Activated CD4-positive, alpha-beta T cell treated with anti-CD3 and anti-CD28 coated beads for 48 hours (primary cell): Measurements from ENCODE around the gene SLC30A4.

Experiments
- DNase-seq: peaks from one replicate; pipeline ENCODE4 v3.0.0-alpha.2; 2020

Gene SLC30A4

GRCh38 chr15:45449395-45449794 is 73.2 kb downstream of the SLC30A4 start:
- no peak for DNase-seq

- DNase-seq, result no peak
Measured at GRCh38 chr15:45448066-45448915, 74.3 kb downstream of the SLC30A4 start.

- no peak for DNase-seq
Measured at GRCh38 chr15:45443645-45444044, 78.9 kb downstream of the SLC30A4 start.

- no peak for DNase-seq
Measured at GRCh38 chr15:45442507-45443135, 79.9 kb downstream of the SLC30A4 start.

GRCh38 chr15:45441686-45442085 is 80.9 kb downstream of the SLC30A4 start:
- DNase-seq, result no peak

GRCh38 chr15:45441036-45441435 is 81.5 kb downstream of the SLC30A4 start:
- DNase-seq, result no peak

GRCh38 chr15:45439521-45440260 is 82.9 kb downstream of the SLC30A4 start:
- no peak for DNase-seq

- DNase-seq, result no peak
Measured at GRCh38 chr15:45435124-45435903, 87.2 kb downstream of the SLC30A4 start.

- no peak for DNase-seq
Measured at GRCh38 chr15:45434078-45434567, 88.4 kb downstream of the SLC30A4 start.

GRCh38 chr15:45431511-45431910 is 91.0 kb downstream of the SLC30A4 start:
- DNase-seq, result no peak

- peak; percentile 89 for DNase-seq
Measured at GRCh38 chr15:45429941-45430792, 92.4 kb downstream of the SLC30A4 start.
